Fibroblast of peridontal ligament (primary cell): ENCODE data around the gene PIGV.
"Not testable (repeated sequence)": the region's sequence is repeated elsewhere in the genome, so short reads cannot be mapped to it uniquely, and the experiment has no call there.

Experiments
- DNase-seq: peaks from one replicate; pipeline ENCODE4 v3.0.0-alpha.2; 2010; ENCODE audit errors: extremely low read depth

Gene PIGV

DNA sequence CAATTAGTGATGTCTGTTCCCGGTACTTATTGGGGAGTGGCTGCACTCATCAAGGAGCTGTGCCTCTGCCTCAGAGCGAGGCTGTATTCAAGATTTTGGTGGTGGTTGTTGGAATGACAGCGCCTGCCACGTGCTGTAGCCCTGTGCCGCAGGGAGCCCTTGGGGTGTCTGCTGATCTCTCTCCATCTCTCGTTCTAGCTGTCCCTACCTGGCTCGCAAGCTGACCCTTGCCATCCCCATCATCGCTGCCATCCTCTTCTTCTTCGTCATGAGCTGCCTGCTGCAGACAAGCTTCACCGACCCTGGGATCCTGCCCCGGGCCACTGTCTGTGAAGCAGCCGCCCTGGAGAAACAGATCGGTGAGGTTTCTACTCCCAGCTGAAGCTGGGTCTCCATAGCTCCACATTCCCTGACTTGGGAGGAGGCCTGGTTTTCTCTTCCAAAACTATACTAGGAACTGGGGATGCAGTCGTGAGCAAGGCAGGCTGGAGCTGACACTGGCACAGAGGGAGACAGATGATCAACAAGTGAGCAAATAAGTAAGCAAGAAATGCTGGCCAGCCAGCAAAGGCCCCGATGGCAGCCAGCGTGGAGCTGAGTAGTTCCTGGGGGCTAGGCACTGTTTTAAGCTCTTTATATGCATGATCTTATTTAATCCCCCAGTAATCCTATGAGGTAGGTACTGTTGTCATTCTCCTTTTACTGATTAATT lies 44.7 kb downstream of the PIGV start:
- no peak for DNase-seq

GRCh38 chr1:26833432-26834405 lies 46.0 kb downstream of the PIGV start:
- no peak for DNase-seq

DNA sequence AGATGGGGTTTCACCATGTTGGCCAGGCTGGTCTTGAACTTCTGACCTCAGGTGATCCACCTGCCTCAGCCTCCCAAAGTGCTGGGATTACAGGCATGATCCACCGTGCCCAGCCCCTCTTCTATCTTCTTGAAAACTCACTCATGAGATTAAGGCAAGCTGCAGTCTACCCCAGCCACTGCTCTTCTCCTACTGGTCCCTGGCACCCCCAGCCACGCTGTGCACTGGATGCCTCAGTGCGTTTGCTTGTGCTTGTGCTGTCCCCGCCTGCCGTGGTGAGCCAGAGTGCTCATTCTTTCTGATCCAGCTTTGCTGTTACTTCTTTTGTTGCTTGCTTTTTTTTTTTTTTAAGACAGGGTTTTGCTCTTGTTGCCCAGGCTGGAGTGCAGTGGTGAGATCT lies 49.9 kb downstream of the PIGV start:
- DNase-seq: not testable (repeated sequence)

DNA sequence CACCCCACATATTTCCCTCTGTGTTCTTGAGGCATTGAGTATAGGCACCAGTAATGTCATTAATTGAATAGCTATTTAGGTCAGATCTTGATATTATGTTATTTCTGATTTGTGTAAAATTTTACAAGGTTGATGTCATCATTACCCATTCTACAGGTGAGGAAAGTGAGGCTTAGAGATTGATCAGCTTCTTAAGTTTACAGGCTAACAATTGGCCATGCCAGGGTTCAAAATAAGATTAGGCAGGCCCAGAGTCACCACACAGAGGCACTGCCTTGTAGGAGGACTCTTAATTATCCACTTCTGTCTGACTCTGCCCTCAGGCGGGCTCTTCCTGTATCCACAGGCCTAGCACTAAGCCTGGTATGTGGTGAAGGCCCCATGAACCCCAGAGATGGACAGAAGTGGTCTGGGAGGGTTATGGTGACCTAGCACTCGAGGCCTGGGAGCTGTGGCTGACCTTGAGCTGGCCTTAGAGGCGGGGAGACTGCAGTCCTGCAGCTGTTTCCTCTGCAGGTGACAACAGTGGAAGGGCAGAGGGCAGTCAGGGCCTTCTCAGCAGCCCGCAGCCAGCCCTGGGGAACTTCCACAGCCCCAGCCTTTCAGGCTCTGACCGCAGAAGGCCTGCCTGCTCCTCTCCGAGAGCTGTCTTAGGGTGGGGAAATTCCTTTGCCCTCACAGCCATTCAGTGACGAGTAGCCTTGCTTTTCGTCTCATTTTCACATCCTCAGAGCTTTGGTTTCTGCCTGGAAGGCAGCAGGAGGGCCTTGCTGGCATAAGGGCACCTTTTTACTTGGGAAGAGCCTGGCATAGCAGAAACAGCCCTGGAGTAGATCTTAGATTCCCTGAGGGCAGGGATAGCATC lies 51.0 kb downstream of the PIGV start:
- no peak for DNase-seq

GRCh38 chr1:26839339-26839722 lies 51.6 kb downstream of the PIGV start:
- DNase-seq: no peak

GRCh38 chr1:26839779-26840178 lies 52.0 kb downstream of the PIGV start:
- no peak for DNase-seq

- DNase-seq: no peak
These were observed 56.9 kb downstream of the PIGV start for GRCh38 chr1:26844424-26845196.

- not testable (repeated sequence) for DNase-seq
These were observed 60.1 kb downstream of the PIGV start for GRCh38 chr1:26847826-26848225.
